Panc1 (cell line): ENCODE measurements around the gene STK39. TPM values are rescaled to one million over a fixed set of nuclear protein-coding genes. Genes with fewer than 3 reads are reported as not detected.

Source experiments
- ATAC-seq: fragments of 200-7000 bp; cut with Tn5 transposase; 2 replicates; pipeline ENCODE4 v1.9.1; 2020; ENCODE audit warnings: mild to moderate bottlenecking, moderate library complexity
- Bru-seq: library from RNA; stranded (reverse); fragments of 400-500 nt; gene quantifications from one replicate; lab custom pipeline; 2021; lab: Mats Ljungman, UMichigan
- BruChase-seq, 2 experiments: library from RNA; stranded (reverse); fragments of 400-500 nt; gene quantifications; one replicate each; lab custom pipeline; 2021; lab: Mats Ljungman, UMichigan
- BruUV-seq: library from RNA; stranded (reverse); fragments of 400-500 nt; replicated peaks from 2 replicates; lab custom pipeline; 2021; lab: Mats Ljungman, UMichigan
- CTCF ChIA-PET: fragments of 300-600 bp; sonication (Branson Sonifier 250); formaldehyde crosslinking; loops from one replicate; lab custom pipeline; 2022; ENCODE audit warnings: antibody characterized with exemption; lab: Charles Lee
- POLR2A ChIA-PET: fragments of 300-600 bp; sonication (Branson Sonifier 250); formaldehyde crosslinking; loops from one replicate; lab custom pipeline; 2022; ENCODE audit warnings: antibody characterized with exemption; lab: Charles Lee
- DNase-seq: peaks from one replicate; pipeline ENCODE4 v3.0.0-alpha.2; 2010; ENCODE audit warnings: low read depth, low spot score
- H3K27ac ChIP-seq: 2 replicates; pipeline ENCODE4 v1.5.1; 2011; ENCODE audit warnings: mild to moderate bottlenecking, low read length, inconsistent platforms
- H3K27me3 ChIP-seq: fragments of 200-500 bp; sonication (Bioruptor generic); 2 replicates; pipeline ENCODE4 v1.6.0; 2014; ENCODE audit warnings: low read length, inconsistent platforms; ENCODE audit not compliant: control insufficient read depth, insufficient read depth
- H3K36me3 ChIP-seq: fragments of 200-500 bp; sonication (Bioruptor generic); 2 replicates; pipeline ENCODE4 v1.5.1; 2014; ENCODE audit warnings: inconsistent platforms, mild to moderate bottlenecking, low read length, moderate library complexity; ENCODE audit not compliant: control insufficient read depth, insufficient read depth
- H3K4me1 ChIP-seq: 2 replicates; pipeline ENCODE4 v1.5.1; 2011; ENCODE audit warnings: inconsistent platforms, mild to moderate bottlenecking, low read length, moderate library complexity; ENCODE audit not compliant: control insufficient read depth, insufficient read depth
- H3K4me3 ChIP-seq, 2 experiments: 2 replicates each; pipeline ENCODE4 v1.5.1; 2011 to 2012; ENCODE audit warnings: low read depth in 2 of 2, low read length in 2 of 2, mild to moderate bottlenecking in 2 of 2, inconsistent platforms in 1 of 2, moderate library complexity in 1 of 2
- H3K9me3 ChIP-seq: fragments of 200-500 bp; sonication (Bioruptor generic); 2 replicates; pipeline ENCODE4 v1.5.1; 2014; ENCODE audit warnings: low read depth, mild to moderate bottlenecking, inconsistent platforms, low read length, moderate library complexity; ENCODE audit not compliant: control insufficient read depth, insufficient read depth
- CTCF ChIP-seq: fragments of 450-650 bp; IDR thresholded peaks from 2 replicates; pipeline ENCODE4 v1.5.1; 2017; ENCODE audit warnings: mild to moderate bottlenecking
- POLR2AphosphoS5 ChIP-seq: IDR thresholded peaks from 2 replicates; pipeline ENCODE4 v1.6.1; 2012; ENCODE audit warnings: mild to moderate bottlenecking, low read depth, low read length, moderate library complexity
- REST ChIP-seq, 2 experiments: IDR thresholded peaks; 2 replicates each; pipeline ENCODE4 v1.6.1; 2011 to 2012; ENCODE audit warnings: low read depth in 2 of 2, control low read depth in 1 of 2, low read length in 1 of 2, mild to moderate bottlenecking in 1 of 2, moderate library complexity in 1 of 2; ENCODE audit not compliant: insufficient read depth in 1 of 2
- SIN3A ChIP-seq: IDR thresholded peaks from 2 replicates; pipeline ENCODE4 v1.6.1; 2012; ENCODE audit warnings: low read depth, mild to moderate bottlenecking, low read length, moderate library complexity, borderline replicate concordance; ENCODE audit not compliant: insufficient read depth
- TCF7L2 ChIP-seq: IDR thresholded peaks from 2 replicates; pipeline ENCODE4 v1.6.1; 2011; ENCODE audit warnings: mild to moderate bottlenecking, low read depth, low read length, inconsistent platforms
- in situ Hi-C: cut with HindIII; loops from 2 replicates; pipeline ENCODE4 v1.10.0; 2016; ENCODE audit warnings: low sequenced_read_pairs, low pct_unique_long_range_greater_than_20kb
- intact Hi-C: fragments of 100-400 bp; cut with micrococcal nuclease; formaldehyde crosslinking; loops from one replicate; pipeline ENCODE4 v1.10.0; 2022; ENCODE audit not compliant: unreplicated experiment
- long read RNA-seq: library from polyadenylated mRNA; unstranded; transcript quantifications from one replicate; pipeline ENCODE4 v2.0.0, GENCODE V29; 2021; ENCODE audit not compliant: unreplicated experiment
- polyA plus RNA-seq: library from polyadenylated mRNA; unstranded; fragments of >200 nt; gene quantifications from one replicate; pipeline ENCODE4 v1.2.1, GENCODE V29; 2012; ENCODE audit warnings: missing spikeins; ENCODE audit not compliant: insufficient read length
- total RNA-seq: library from RNA; stranded (reverse); gene quantifications from one replicate; pipeline ENCODE4 v1.2.1, GENCODE V29; 2021; ENCODE audit not compliant: unreplicated experiment

The STK39 gene
- total RNA-seq (14.0 TPM), Bru-seq, nascent RNA (percentile 71 among the genes with signal in this experiment), BruChase-seq, experiment 1, labeled RNA remaining after a 2-hour chase (percentile 58 among the genes with signal in this experiment), BruChase-seq, experiment 2, labeled RNA remaining after a 6-hour chase (percentile 58 among the genes with signal in this experiment)
- 8.8 TPM for polyA plus RNA-seq
- long read RNA-seq, transcript STK39-201 (18 exons, 3,820 nt): major isoform, 29 of 47 reads
- long read RNA-seq, partial matches to known transcripts: 5 of 47 reads
- long read RNA-seq, other reads (novel, unspliced or antisense): 13 of 47 reads

- H3K27me3 ChIP-seq: no peaks in the 10 kb centered on the region
- intact Hi-C loops (no loop called here), in situ Hi-C loops (no loop called here)
- CTCF ChIA-PET: no interaction called here
- peak within 1 kb of the TSS; percentile 68 for H3K27ac ChIP-seq
- POLR2A ChIA-PET: no interaction called here
- H3K36me3 ChIP-seq: peaks cover 2% of the 10 kb centered on the region; the same call in 1 of the 2 replicates
- ATAC-seq (peak; percentile 92), DNase-seq (no peak)
- TF ChIP-seq TCF7L2 (no peak), POLR2AphosphoS5 (no peak), SIN3A (no peak), REST (IDR thresholded peaks at IDR 0.05; ENCODE audit: insufficient read depth in 1 of 2, low read depth in 2 of 2, low read length in 1 of 2) (no peak), CTCF (peak; percentile 29)
- H3K4me1 ChIP-seq: peaks cover 20% of the 10 kb centered on the region
- BruUV-seq: no TSS peak
- H3K9me3 ChIP-seq: no peaks in the 10 kb centered on the region
- H3K4me3 ChIP-seq: peak within 1 kb of the TSS; percentile 79 to 90
Observed at GRCh38 chr2:168247341-168248261, at the start of gene STK39. STK39 (minus strand) TSS chr2:168247595; CDS start chr2:168247435, 160 bp downstream.

GRCh38 chr2:168295051-168295450, 47.7 kb upstream of the STK39 start:
- CTCF ChIA-PET: interaction anchor here (0.7 kb wide), 1 partner anchor 77 kb away, joined by 6 read pairs; no protein-coding TSS in a partner anchor
- intact Hi-C loops: no loop called here
- H3K9me3 ChIP-seq: no peaks in the 10 kb centered on the region
- POLR2A ChIA-PET: no interaction called here
- ATAC-seq: no peak
- no TSS peak for BruUV-seq
- no peak overlapping the region for H3K4me3 ChIP-seq
- TF ChIP-seq REST (IDR thresholded peaks at IDR 0.05; ENCODE audit: insufficient read depth in 1 of 2, low read depth in 2 of 2, low read length in 1 of 2): no peak
- TF ChIP-seq SIN3A: no peak
- TF ChIP-seq POLR2AphosphoS5: no peak
- H3K4me1 ChIP-seq: no peaks in the 10 kb centered on the region
- no peaks in the 10 kb centered on the region for H3K36me3 ChIP-seq
- no peaks in the 10 kb centered on the region for H3K27me3 ChIP-seq
- in situ Hi-C loops: no loop called here
- no peak overlapping the region for H3K27ac ChIP-seq
- no peak for DNase-seq
